Ishikawa (cell line): ENCODE data around the gene MYO1A.

Experiments
- CEBPB ChIP-seq: IDR thresholded peaks from 2 replicates; pipeline ENCODE4 v1.6.1; 2012
- CREB1 ChIP-seq: IDR thresholded peaks from 2 replicates; pipeline ENCODE4 v1.6.1; 2012; ENCODE audit warnings: low read depth
- EGR1 ChIP-seq: IDR thresholded peaks from 2 replicates; pipeline ENCODE4 v1.6.1; 2012
- EP300 ChIP-seq: IDR thresholded peaks from 2 replicates; pipeline ENCODE4 v1.6.1; 2012; ENCODE audit warnings: borderline replicate concordance
- FOXM1 ChIP-seq: IDR thresholded peaks from 2 replicates; pipeline ENCODE4 v1.6.1; 2012; ENCODE audit warnings: low read depth, borderline replicate concordance
- MAX ChIP-seq: IDR thresholded peaks from 2 replicates; pipeline ENCODE4 v1.6.1; 2012
- NFIC ChIP-seq: IDR thresholded peaks from 2 replicates; pipeline ENCODE4 v1.6.1; 2012
- RAD21 ChIP-seq: IDR thresholded peaks from 2 replicates; pipeline ENCODE4 v1.6.1; 2012; ENCODE audit warnings: low read depth
- REST ChIP-seq: IDR thresholded peaks from 2 replicates; pipeline ENCODE4 v1.6.1; 2012; ENCODE audit warnings: low read depth, mild to moderate bottlenecking
- TAF1 ChIP-seq: IDR thresholded peaks from 2 replicates; pipeline ENCODE4 v1.6.1; 2012; ENCODE audit warnings: low read depth, mild to moderate bottlenecking
- TCF12 ChIP-seq: IDR thresholded peaks from 2 replicates; pipeline ENCODE4 v1.6.1; 2012; ENCODE audit warnings: low read depth
- TEAD4 ChIP-seq: IDR thresholded peaks from 2 replicates; pipeline ENCODE4 v1.6.1; 2012
- USF1 ChIP-seq: IDR thresholded peaks from 2 replicates; pipeline ENCODE4 v1.6.1; 2012
- YY1 ChIP-seq: IDR thresholded peaks from 2 replicates; pipeline ENCODE4 v1.6.1; 2012; ENCODE audit warnings: low read depth
- ZBTB7A ChIP-seq: IDR thresholded peaks from 2 replicates; pipeline ENCODE4 v1.6.1; 2012; ENCODE audit warnings: low read depth

Gene MYO1A

GRCh38 chr12:57049119-57049446, 846 bp downstream of the MYO1A start:
- TF ChIP-seq NFIC (no peak), USF1 (no peak), ZBTB7A (no peak), EGR1 (no peak), TAF1 (no peak), MAX (no peak), RAD21 (no peak), CEBPB (no peak), TCF12 (no peak), EP300 (no peak)

GRCh38 chr12:57048423-57049118, 1.4 kb downstream of the MYO1A start:
- no peak for TF ChIP-seq TCF12

- TF ChIP-seq FOXM1 (no peak), NFIC (no peak), USF1 (no peak), MAX (no peak), TEAD4 (no peak), TCF12 (no peak)
These were observed 1.9 kb downstream of the MYO1A start for GRCh38 chr12:57047981-57048380.

- no peak for TF ChIP-seq ZBTB7A
- no peak for TF ChIP-seq EGR1
- TF ChIP-seq RAD21 = no peak
- TF ChIP-seq REST = no peak
- TF ChIP-seq TAF1 = no peak
- no peak for TF ChIP-seq EP300
- no peak for TF ChIP-seq NFIC
- TF ChIP-seq TCF12 = no peak
- TF ChIP-seq CEBPB = no peak
- no peak for TF ChIP-seq USF1
- TF ChIP-seq MAX = no peak
- no peak for TF ChIP-seq TEAD4
- no peak for TF ChIP-seq YY1
These were observed 2.7 kb downstream of the MYO1A start for GRCh38 chr12:57046947-57047890.

GRCh38 chr12:57046086-57046791, 3.7 kb downstream of the MYO1A start:
- no peak for TF ChIP-seq EP300
- no peak for TF ChIP-seq FOXM1
- no peak for TF ChIP-seq RAD21
- TF ChIP-seq EGR1 = no peak
- TF ChIP-seq USF1 = no peak
- no peak for TF ChIP-seq YY1
- TF ChIP-seq TAF1 = no peak
- TF ChIP-seq MAX = no peak
- no peak for TF ChIP-seq NFIC
- no peak for TF ChIP-seq CEBPB
- no peak for TF ChIP-seq REST
- no peak for TF ChIP-seq TEAD4
- TF ChIP-seq CREB1 = no peak
- TF ChIP-seq ZBTB7A = no peak
- TF ChIP-seq TCF12 = no peak
